ENCODE results near the gene LRRK1. TPM values are rescaled to one million over a fixed set of nuclear protein-coding genes. Genes with fewer than 3 reads are reported as not detected.

LRRK1 gene
- total and polyA plus RNA-seq, 2 experiments from 2014 or later: 2.6 to 4.5 TPM

DNA sequence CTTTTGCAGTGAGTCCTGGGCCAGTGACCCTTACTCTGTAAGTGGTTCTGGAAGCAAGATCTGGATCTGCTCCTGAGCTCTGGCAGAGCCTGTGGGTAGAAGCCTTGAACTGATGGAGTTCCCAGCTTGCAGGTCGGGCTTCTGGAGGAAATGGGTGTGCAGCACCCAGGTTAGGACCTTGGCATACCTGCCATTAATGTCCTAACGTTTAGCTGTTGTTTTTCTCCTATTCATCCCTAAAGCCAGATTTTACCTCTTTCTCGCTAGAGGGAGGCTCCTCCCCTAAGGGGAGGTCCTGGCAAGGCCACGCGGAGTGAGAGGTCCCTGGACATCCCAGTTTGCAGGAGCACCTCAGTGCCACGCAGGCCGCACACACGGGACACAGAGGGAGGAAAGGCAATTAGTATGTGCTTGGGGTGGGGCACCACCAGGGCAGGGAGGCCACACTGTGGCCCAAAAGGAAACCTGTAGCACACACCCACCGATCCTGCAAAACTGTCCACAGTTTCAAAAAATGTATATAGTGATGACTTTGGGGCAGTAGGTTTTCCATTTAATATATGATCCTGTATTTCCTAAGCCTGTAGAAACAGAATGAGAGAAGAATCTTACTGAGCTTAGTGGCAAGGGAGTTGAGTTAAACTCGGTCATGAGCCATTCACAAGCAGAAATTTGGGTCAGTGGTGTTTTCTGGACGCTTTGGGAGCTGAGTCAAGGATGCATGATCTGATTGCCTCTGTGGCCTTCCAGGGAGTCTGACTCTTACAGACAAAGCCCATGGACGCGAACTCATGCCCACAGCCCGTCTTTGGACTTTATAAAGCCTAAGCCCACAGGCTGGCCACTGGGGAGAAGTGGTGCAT, 148.7 kb downstream of the LRRK1 start:
- Mint-ChIP-seq H3K4me1 (peaks cover 60% of the 10 kb centered on the region), H3K4me3 (peak overlapping the region; percentile 52), H3K27me3 (ENCODE audit: insufficient read depth, low read depth, poor library complexity) (peaks cover 28% of the 10 kb centered on the region), H3K9me3 (peaks cover 23% of the 10 kb centered on the region), H3K36me3 (ENCODE audit: low read depth) (peaks cover 22% of the 10 kb centered on the region), H3K27ac (peak overlapping the region; percentile 98)
- TF ChIP-seq, protein P1, sequence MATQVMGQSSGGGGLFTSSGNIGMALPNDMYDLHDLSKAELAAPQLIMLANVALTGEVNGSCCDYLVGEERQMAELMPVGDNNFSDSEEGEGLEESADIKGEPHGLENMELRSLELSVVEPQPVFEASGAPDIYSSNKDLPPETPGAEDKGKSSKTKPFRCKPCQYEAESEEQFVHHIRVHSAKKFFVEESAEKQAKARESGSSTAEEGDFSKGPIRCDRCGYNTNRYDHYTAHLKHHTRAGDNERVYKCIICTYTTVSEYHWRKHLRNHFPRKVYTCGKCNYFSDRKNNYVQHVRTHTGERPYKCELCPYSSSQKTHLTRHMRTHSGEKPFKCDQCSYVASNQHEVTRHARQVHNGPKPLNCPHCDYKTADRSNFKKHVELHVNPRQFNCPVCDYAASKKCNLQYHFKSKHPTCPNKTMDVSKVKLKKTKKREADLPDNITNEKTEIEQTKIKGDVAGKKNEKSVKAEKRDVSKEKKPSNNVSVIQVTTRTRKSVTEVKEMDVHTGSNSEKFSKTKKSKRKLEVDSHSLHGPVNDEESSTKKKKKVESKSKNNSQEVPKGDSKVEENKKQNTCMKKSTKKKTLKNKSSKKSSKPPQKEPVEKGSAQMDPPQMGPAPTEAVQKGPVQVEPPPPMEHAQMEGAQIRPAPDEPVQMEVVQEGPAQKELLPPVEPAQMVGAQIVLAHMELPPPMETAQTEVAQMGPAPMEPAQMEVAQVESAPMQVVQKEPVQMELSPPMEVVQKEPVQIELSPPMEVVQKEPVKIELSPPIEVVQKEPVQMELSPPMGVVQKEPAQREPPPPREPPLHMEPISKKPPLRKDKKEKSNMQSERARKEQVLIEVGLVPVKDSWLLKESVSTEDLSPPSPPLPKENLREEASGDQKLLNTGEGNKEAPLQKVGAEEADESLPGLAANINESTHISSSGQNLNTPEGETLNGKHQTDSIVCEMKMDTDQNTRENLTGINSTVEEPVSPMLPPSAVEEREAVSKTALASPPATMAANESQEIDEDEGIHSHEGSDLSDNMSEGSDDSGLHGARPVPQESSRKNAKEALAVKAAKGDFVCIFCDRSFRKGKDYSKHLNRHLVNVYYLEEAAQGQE (IDR thresholded peaks at IDR 0.05; ENCODE audit: unreplicated experiment): no peak
- peak; percentile 47 for TF ChIP-seq POLR2AphosphoS5 (IDR thresholded peaks at IDR 0.05; ENCODE audit: low read depth)
- no peaks in the 10 kb centered on the region; the same call in 1 of the 2 replicates for H3K9me2 ChIP-seq (ENCODE audit: insufficient read depth)
- H3K4me1 ChIP-seq (ENCODE audit: insufficient read depth): peaks cover 30% of the 10 kb centered on the region
- H2AFZ ChIP-seq: no peak overlapping the region
- H3K4me3 ChIP-seq: peak overlapping the region; percentile 15; the same call in 1 of the 2 replicates
- H3K27me3 ChIP-seq (ENCODE audit: insufficient read depth): no peaks in the 10 kb centered on the region
- H3K4me2 ChIP-seq: peak overlapping the region; percentile 69
- no peaks in the 10 kb centered on the region for H3K79me2 ChIP-seq (replicated peaks; ENCODE audit: insufficient read depth)
- peaks cover 8% of the 10 kb centered on the region; the same call in 1 of the 2 replicates for H3K36me3 ChIP-seq (ENCODE audit: insufficient read depth)
- no peaks in the 10 kb centered on the region for H4K20me1 ChIP-seq (replicated peaks; ENCODE audit: insufficient read depth)
- H3K27ac ChIP-seq (ENCODE audit: low read depth): peak overlapping the region; percentile 97
- no peak for DNase-seq (ENCODE audit: low spot score)
- H3F3A ChIP-seq (replicated peaks; ENCODE audit: low read depth): peaks cover 22% of the 10 kb centered on the region
- ATAC-seq: peak; percentile 1; the same call in 1 of the 3 replicates

DNA sequence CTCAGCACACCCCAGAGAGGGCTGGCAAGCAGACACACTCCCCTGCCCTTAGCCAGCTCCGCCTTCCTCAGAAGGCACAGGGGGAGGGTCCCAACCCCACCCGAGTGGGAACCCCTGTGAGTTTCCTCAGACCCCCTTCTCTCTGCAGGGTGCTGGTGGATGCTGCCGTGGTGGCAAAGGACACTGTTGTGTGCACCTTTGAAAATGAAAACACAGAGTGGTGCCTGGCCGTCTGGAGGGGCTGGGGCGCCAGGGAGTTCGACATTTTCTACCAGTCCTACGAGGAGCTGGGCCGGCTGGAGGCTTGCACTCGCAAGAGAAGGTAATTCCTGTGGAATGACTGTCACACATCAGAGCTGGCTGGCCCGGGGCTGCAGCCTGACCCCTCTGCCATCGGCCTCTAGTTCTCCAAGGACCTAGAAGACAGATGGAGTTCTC, 149.4 kb downstream of the LRRK1 start:
- peak overlapping the region; percentile 69 for H3K4me2 ChIP-seq
- no peaks in the 10 kb centered on the region; the same call in 1 of the 2 replicates for H3K9me2 ChIP-seq (ENCODE audit: insufficient read depth)
- peaks cover 30% of the 10 kb centered on the region for H3K4me1 ChIP-seq (ENCODE audit: insufficient read depth)
- Mint-ChIP-seq H3K4me3 (peak overlapping the region; percentile 52; the same call in 1 of the 3 replicates), H3K36me3 (ENCODE audit: low read depth) (peaks cover 29% of the 10 kb centered on the region), H3K27me3 (ENCODE audit: insufficient read depth, low read depth, poor library complexity) (peaks cover 28% of the 10 kb centered on the region), H3K9me3 (peaks cover 30% of the 10 kb centered on the region), H3K4me1 (peaks cover 54% of the 10 kb centered on the region), H3K27ac (peak overlapping the region; percentile 98)
- H4K20me1 ChIP-seq (replicated peaks; ENCODE audit: insufficient read depth): no peaks in the 10 kb centered on the region
- peaks cover 9% of the 10 kb centered on the region for H3K36me3 ChIP-seq (ENCODE audit: insufficient read depth)
- no peaks in the 10 kb centered on the region for H3K79me2 ChIP-seq (replicated peaks; ENCODE audit: insufficient read depth)
- no peak overlapping the region for H2AFZ ChIP-seq
- no peaks in the 10 kb centered on the region for H3K27me3 ChIP-seq (ENCODE audit: insufficient read depth)
- no peak for DNase-seq (ENCODE audit: low spot score)
- peak overlapping the region; percentile 15; the same call in 1 of the 2 replicates for H3K4me3 ChIP-seq
- H3K27ac ChIP-seq (ENCODE audit: low read depth): peak overlapping the region; percentile 97
- ATAC-seq: peak; percentile 2
- peaks cover 22% of the 10 kb centered on the region for H3F3A ChIP-seq (replicated peaks; ENCODE audit: low read depth)
- no peak for TF ChIP-seq JUNB (IDR thresholded peaks at IDR 0.05; ENCODE audit: unreplicated experiment)
- TF ChIP-seq EZH2 (IDR thresholded peaks at IDR 0.05; ENCODE audit: low read depth, unreplicated experiment): no peak
- no peak for TF ChIP-seq ZNF114 (CRISPR knock-in tag; IDR thresholded peaks at IDR 0.05)
- TF ChIP-seq POLR2AphosphoS5 (IDR thresholded peaks at IDR 0.05; ENCODE audit: low read depth): no peak
- TF ChIP-seq, protein P1 (IDR thresholded peaks at IDR 0.05; ENCODE audit: unreplicated experiment): no peak
- no peak for TF ChIP-seq NANOG (IDR thresholded peaks at IDR 0.05; ENCODE audit: borderline replicate concordance)

Measured in GM23338 (cell line).